DMS79 (cell line): ENCODE measurements around the gene ZNF302.
"Not testable (repeated sequence)": the region's sequence is repeated elsewhere in the genome, so short reads cannot be mapped to it uniquely, and the experiment has no call there.

Source experiments
- DNase-seq: peaks from one replicate; lab custom pipeline; 2025; lab: John Stamatoyannopoulos, UW

ZNF302 gene

DNA sequence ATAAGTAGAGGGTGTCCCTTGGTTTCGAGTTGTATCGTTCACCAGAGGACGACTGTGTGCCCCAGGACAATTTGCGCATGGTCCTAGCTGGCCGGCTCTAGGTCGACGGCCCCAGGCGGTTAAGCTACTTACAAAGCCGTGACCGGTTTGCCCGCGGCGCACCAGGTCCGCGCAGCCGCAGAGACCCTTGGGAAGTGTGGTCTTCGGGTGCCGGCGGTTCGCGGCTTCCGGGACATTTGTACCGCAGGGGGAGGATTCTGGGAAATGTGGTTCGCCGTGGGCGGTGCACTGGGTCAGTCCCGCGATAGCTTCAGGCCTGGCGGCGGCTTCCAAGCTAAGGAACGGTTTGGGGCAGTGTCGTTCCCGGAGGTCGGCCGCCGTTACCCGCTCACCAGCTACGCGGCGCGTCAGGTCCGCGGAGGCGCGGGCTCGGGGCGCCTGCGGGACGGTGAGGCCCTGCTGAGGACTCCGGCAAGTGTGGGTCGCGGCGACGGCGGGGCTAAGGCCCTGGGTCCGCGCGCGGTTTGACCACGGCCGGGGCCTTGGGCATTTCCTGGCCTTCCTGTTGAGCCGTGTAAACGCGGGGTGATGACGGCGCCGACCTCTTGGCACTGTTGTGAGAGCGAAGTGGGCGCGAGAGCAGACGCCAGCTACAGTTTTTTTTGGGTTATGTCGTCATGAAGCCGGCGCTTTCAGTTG, at the start of gene ZNF302:
ZNF302 (plus strand) TSS at position 293 of the 699 bp plus-strand sequence. CDS start 1,127 bp downstream, outside the sequence.
- peak; percentile 92 for DNase-seq

DNA sequence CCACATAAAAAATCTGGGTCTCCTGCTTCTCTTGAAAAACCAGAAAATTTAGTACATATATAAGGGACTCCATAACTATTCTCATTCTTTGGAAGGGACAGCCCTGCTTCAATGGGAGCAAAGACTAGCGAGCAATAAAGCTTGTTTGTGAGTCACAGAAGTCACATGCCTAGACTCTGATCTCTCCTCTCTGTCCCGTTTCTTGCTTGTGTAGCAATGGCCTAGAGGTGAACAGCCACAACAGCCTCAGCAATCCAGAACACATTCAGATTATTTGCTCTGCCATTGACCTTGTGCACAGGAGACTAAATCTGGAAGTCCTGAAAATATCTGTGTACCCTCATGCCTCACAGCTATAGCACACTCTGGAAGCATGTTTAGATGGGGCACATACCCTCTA, 43.7 kb upstream of the ZNF302 start:
- DNase-seq, result no peak

DNA sequence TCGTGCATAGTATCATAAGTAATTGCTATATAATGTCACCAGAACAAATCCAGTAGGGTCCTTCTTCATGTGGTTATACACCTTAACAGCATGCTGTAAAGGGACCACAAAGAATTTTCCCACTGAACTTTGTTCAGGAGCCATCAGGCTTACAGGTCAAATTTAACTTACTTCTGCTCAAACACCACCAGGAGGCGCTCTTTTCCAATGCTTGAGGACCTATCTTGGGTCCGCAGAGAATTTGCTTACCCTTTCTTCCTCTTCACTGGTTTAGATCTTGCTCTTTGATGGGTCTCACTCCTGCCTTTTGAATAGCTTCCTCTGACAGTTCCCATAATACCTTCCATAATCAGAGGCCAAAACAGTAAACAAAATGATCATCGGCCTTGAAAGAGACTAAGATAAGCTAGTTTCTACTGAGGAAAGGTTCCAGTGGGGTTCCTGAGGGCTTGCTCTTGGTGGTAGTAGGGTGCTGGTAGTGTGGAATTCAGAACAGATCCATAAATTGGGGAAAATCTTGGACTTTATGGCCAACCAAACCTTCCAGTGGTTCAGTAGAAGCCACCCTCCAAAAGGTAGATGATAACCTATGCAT, 37.9 kb upstream of the ZNF302 start:
- no peak for DNase-seq

DNA sequence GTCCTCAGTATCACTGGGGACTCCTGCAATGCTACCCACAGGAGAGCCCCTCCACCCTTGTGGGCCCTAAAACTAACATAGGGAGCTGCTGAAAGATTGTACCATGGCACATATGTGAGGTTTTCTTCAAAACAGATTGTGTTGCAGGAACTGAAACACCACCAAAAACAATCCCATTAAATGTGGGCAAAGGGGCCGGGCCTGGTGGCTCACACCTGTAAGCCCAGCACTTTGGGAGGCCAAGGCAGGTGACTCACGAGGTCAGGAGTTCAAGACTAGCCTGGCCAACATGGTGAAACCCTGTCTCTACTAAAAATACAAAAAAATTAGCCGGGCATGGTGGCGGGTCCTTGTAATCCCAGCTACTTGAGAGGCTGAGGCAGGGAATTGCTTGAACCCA, 35.2 kb upstream of the ZNF302 start:
- DNase-seq, result no peak

DNA sequence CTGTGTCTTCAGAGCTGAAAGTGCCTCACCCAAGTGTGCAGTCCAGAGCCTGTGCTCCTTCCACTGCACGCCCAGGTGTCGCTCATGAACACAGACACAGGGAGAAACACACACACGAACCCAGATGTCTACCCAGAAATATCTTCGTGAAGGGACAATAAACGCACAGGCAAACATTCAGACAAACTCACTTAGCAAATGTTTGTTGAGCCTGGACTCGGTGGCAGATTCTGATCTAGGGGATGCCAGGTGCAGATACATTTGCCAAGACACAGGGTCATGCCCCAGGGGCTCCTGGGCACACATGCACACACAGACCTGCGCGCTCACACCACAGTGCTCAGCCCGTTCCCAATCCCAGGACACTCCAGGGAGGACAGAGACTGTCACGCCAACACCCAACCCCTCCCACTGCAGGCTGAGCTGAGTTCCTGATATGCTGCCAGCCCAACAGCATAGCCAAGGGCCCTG, 32.5 kb upstream of the ZNF302 start:
- no peak for DNase-seq

DNA sequence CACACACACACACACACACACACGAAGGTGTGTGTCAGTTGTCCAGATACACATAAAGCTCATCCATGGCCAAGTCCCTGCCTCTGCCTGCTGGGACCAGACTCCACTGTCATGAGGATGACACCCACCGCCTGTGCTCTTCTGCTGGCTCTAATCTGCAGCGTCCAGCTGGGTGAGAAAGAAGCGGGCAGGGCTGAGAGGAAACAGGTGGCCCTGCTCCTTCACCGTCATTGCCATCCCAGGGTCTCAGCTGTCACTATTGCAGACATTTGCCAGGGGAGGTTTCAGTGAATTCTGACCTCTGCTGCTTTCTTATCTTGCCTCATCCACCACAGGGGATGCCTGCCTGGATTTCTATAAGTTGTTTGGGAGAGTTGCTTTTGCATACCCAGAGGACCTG, 31.9 kb upstream of the ZNF302 start:
- no peak for DNase-seq

DNA sequence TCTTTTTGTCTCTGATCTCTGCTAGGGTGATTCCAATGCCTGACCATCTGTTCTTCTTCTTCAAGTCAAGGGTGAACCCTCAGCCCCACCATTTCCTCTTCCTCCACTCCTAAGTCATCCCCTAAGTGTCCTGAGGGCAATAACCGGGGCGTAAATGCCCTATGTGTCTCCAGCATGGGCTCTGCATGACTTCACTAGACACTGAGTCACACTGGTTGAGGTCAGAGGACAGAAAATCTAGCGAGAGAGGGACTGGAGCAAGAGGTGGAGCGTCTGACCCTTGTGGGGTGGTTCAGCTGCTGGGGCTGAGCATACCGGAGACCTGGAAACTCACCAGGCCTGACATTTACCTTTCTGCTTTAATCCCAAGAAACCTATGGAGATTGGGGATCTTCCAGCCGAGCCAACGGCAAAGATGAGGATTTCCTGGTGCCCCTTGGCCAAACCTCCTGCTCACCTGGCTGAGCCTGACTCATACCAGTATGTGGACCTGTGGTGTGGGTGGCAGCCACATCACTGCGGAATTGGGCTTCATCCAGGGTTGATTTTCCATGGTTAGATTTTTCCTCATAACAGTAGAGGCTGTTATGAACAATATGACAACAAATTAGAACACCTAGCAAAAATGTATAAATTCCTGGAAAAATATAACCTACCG, 27.5 kb upstream of the ZNF302 start:
- DNase-seq, result no peak

DNA sequence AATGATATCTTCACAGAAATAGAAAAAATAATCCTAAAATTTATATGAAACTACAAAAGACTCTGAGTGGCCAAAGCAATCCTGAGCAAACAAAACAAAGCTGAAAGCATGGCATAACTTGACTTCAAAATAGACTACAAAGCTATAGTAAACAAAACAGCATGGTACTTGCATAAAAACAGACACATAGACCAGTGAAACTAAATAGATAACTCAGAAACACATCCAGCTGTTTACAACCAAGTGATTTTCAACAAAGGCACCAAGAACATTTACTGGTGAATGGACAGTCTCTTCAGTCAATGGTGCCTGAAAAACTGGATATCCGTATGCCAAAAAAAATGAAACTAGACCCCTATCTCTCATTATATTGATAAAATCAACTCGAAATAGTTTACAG, 25.7 kb upstream of the ZNF302 start:
- no peak for DNase-seq

DNA sequence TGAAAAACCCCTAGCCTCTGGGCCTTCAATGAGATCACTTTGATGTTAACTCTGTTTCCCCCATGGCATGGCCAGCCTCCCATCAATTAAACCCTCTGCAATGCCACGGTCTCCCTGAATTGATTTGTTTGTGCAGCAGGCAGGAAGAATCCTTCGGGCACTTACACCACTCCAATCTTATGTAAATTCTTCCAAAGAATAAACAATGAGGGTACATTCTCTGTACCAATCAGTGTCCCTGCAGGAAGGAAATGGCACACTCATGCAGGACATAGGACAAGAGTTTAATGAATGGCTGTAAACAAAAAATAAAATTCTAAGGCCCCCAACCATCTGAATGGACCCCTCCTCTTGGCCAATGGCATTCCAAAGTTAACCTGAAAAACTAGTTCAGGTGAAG, 22.7 kb upstream of the ZNF302 start:
- DNase-seq, result no peak

DNA sequence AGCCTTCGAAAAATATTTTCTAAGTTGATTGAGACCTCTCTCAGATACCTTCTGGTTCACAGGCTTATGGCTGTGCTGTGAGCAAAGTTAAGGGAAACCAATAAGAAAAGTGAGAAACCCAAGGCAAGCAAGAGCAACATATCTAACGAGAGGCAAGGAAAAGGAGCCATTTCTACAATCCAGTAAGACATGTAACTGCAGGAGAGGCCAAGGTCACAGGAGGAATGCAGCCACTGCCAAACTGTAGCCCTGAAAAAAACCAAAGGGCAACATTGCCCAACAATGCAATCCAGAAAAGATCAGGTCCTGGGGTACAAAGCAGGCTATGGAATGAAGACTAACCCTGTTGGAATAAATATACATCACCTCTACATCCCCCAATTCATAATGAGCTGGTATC, 21.8 kb upstream of the ZNF302 start:
- no peak for DNase-seq

DNA sequence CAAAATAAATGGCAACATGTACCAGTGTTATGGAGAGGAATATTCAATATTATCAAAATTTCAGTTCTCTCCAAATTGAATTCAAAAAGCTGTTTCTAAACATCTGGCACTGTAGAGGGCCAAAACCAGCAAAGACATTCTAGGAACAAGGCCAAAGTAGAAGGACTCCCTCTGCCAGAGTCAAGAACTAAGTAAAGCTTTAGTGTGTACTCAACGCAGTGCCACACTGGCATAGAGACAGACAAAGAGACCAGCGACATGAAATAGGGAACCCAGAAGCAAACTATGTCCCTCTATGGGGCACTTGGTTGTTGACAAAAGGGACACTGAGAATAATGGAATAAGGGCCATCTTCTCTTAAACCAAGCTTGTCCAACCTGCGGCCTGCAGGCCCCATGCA, 16.1 kb upstream of the ZNF302 start:
- no peak for DNase-seq

DNA sequence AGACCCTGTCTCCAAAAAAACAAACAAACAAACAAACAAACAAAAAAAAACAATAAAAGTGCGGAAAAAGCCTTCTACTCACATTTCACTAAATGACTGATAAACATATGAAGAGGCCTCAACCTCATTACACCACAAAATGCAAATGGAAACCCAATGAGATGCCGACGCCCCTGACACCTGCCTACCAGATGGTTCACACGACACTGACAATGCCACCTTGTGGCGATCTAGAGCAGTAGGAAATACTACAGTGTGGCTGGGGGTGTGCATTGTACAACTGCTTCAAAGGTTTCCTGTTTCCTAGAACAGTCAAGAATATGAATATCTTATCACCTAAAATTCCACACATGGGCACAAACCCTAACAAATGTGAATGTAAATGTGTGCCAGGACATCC, 14.6 kb upstream of the ZNF302 start:
- DNase-seq, result no peak

DNA sequence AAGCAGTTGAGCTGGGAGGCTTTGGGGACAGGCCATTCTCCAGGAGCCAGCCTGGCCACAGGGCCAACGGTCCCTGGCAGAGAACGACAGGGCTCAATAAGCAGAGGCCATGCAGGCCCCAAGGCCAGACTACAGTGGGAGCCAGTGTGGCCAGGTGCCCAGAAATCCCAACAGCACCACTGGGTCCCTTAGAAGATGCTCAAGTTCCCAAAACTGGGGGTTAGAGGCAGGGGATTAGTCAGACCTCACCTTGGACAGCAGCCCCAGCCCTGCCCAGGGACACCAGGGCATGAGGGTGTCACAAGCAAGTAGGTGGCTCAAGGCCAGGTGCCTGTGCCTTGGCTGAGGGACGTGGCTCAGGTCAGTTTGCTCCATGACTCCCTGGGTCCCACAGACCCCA, 13.3 kb upstream of the ZNF302 start:
- DNase-seq, result no peak

DNA sequence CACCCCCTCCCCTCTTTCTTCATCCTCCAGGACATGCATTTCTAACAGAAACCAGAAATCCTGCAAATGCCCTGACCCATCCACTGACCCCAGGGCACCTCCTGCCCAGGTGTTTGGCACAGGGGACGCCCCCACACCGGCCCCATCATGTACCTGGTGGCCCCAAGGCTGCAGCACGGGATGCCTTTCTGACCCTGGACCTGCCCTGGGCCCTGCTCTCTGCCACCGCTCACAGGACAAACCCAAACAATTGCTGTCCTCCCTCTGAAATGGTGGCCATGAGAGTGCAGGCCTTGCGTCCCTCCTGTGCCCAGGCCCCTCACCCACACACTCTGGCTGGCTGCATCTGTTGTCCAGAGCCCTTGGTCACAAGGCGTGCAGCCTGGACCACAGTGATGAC, 12.6 kb upstream of the ZNF302 start:
- no peak for DNase-seq

DNA sequence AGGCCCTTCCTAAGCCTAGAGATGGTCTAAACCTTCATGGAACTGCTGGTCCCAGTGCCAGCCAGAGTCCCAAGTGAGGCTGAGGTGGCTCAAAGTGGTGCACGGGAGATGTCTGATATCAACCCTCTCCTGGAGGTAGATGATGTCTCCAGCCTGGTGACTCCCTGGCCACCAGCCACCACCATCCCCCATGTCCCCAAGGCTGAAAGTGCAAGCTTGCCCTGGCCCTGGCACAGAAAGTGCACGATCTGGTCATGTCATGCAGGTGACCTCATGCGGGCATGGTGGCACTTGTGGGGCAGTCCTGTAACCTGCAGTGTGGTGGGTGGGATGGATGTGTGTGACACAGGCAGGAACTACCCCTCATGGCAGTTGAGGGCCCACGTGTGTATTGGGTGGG, 12.2 kb upstream of the ZNF302 start:
- DNase-seq, result not testable (repeated sequence)

DNA sequence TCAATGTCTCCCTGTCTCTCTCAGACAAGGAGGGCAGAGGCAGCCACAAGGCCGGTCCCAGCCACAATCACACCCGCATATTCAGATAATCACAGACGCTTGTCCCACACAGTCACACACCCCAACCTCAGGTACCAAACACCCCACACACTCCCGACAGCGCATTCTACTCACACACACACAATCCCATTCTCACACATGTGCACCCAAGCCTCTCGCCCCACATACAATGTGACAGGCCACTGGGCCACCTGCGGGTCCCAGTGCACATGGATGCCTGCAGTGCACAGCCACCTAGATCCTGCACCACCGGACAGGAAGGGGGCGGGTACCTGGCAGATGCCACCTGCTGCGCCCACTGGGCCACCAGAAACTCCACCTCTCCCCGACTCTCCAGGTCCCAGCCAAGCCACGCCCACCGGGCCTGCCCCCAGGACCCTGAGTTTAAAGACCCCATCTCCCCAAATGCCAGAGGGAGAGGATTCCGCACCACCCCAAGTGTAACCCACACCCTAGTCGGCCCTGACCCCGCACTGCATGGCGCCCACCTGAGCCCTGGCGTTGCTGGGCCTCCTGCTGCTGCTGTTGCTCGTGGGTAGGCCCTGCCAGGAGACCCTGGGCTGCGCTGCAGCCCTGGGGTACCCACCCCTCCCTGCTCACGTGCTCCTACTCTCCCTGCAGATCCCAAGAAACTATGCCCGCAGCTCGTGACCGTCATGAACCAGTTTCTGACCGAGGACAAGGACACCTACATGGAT, 11.1 kb upstream of the ZNF302 start:
- DNase-seq, result no peak

DNA sequence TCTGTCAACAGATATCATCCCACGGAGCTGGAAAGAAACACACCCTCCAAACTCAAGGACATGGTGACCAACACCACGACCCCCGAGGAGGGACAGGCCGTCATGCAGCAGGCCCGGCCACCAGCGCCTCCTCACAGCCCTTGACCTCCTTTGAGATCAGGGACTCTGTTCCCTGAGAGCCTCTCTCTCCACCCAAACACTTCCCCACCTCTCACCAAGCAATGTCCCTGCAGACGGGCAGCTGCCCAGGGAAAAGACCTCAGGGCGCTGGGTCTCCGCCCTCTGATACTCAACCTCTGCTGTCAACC, 10.6 kb upstream of the ZNF302 start:
- peak; percentile 46 for DNase-seq

DNA sequence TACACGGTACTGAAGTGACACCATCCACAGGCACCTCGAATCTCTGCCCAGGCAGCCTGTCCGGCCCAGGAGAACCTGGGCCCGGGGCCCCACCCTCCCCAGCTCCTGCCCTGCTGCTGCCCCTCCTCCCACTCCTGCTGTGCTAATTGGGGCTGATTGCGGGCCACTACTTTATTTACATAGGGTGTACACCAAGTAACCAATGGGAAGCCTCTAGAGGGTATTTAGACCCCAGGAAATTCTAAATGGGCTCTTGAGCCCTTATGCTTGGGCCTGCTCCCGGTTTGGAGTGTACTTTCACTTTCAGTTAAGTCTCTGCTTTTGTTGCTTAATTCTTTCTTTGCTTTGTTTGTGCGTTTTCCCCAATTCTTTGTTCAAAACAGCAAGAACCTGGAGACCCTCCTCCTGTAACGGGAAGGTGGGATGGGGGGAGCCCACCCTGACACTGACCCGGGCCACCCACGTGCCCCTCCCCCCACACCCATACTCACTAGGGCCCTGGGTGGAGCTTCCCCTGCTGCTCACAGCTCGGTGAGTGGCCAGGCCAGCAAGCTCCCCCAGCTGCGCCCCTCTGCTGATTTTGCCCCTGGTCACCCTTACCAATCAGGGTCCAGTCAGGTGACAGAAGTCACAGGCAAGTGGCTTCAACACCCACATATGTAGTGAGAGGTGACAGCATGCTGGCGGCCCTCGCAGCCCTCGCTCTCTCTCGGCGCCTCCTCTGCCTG, 10.0 kb upstream of the ZNF302 start:
- DNase-seq, result peak; percentile 68

DNA sequence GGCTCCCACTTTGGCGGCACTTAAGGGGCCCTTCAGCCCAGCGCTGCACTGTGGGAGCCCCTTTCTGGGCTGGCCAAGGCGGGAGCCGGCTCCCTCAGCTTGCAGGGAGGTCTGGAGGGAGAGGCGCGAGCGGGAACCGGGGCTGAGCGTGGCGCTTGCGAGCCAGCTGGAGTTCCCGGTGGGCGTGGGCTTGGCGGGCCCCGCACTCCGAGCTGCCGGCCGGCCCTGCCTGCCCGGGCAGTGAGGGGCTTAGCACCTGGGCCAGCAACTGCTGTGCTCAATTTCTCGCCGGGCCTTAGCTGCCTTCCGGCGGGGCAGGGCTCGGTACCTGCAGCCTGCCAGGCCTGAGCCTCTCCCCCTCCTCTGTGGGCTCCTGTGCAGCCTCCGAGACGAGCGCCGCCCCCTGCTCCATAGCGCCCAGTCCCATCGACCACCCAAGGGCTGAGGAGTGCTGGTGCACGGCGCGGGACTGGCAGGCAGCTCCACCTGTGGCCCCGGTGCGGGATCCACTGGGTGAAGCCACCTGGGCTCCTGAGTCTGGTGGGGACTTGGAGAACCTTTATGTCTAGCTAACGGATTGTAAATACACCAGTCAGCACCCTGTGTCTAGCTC, 9.3 kb upstream of the ZNF302 start:
- not testable (repeated sequence) for DNase-seq

DNA sequence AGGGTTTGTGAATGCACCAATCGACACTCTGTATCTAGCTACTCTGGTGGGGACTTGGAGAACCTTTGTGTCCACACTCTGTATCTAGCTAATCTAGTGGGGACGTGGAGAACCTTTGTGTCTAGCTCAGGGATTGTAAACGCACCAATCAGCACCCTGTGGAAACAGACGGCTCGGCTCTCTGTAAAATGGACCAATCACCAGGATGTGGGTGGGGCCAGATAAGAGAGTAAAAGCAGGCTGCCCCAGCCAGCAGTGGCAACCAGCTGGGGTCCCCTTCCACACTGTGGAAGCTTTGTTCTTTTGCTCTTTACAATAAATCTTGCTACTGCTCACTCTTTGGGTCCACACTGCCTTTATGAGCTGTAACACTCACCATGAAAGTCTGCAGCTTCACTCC, 8.8 kb upstream of the ZNF302 start:
- DNase-seq, result peak; percentile 46

DNA sequence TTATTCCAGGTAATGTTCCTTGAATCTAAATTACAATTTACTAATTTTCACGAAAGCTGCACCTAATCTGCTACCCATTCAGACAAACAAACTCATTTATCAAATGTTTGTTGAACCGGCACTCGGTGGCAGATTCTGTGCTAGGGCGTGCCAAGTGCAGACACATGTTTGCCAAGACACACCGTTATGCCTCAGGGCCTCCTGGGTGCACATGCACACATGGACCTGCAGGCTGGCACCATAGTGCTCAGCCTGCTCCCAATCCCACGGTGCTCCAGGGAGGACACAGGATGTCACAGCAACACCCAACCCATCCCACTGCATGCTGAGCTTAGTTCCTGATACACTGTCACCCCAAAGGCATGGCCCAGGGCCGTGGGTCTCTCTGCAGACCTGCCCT, 8.2 kb upstream of the ZNF302 start:
- DNase-seq, result no peak

DNA sequence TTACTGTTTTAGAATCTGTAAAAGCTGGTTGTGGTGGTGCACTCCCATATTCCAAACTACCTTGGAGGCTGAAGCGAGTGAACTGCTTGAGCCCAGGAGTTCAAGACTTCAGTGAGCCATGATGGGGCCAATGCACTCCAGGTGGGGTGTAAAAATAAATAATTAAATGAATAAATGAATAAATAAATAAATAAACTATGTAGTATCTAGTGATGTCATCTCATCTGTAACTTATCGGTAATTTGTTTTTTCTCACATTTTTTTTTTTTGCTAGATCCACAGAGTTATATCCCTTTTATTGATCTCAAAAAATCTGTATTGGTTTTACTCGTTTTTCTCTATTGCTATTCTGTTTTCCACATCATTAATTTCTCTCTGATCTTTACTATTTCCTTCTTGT, 5.5 kb upstream of the ZNF302 start:
- no peak for DNase-seq
